Smooth muscle cell (in vitro differentiated cells): ENCODE results near the gene RAB6A. TPM values are rescaled to one million over a fixed set of nuclear protein-coding genes. Genes with fewer than 3 reads are reported as not detected.

Experiments used
- DNase-seq: peaks from one replicate; lab custom pipeline; 2025; ENCODE audit not compliant: unreplicated experiment; lab: John Stamatoyannopoulos, UW
- H2AFZ ChIP-seq: fragments of 200-600 bp; sonication (generic); 2 replicates; pipeline ENCODE4 v1.6.0; 2016; ENCODE audit warnings: antibody characterized with exemption, low read depth, mild to moderate bottlenecking
- H3F3A ChIP-seq: fragments of 200-600 bp; sonication (generic); 2 replicates; pipeline ENCODE4 v1.6.0; 2017; ENCODE audit warnings: antibody characterized with exemption, low read depth
- H3K27ac ChIP-seq: fragments of 200-600 bp; sonication (generic); 2 replicates; pipeline ENCODE4 v1.5.1; 2016; ENCODE audit warnings: low read depth, mild to moderate bottlenecking
- H3K27me3 ChIP-seq: fragments of 200-600 bp; sonication (generic); 2 replicates; pipeline ENCODE4 v1.6.1; 2016; ENCODE audit warnings: low read depth, mild to moderate bottlenecking
- H3K36me3 ChIP-seq: fragments of 200-600 bp; sonication (generic); 2 replicates; pipeline ENCODE4 v1.5.1; 2016; ENCODE audit warnings: low read depth
- H3K4me1 ChIP-seq: fragments of 200-600 bp; sonication (generic); 2 replicates; pipeline ENCODE4 v1.5.1; 2016; ENCODE audit warnings: low read depth
- H3K4me2 ChIP-seq: fragments of 200-600 bp; sonication (generic); 2 replicates; pipeline ENCODE4 v1.6.0; 2016; ENCODE audit warnings: mild to moderate bottlenecking
- H3K4me3 ChIP-seq: fragments of 200-600 bp; sonication (generic); 2 replicates; pipeline ENCODE4 v1.5.1; 2016; ENCODE audit warnings: mild to moderate bottlenecking
- H3K79me2 ChIP-seq: fragments of 200-600 bp; sonication (generic); 2 replicates; pipeline ENCODE4 v1.6.0; 2016; ENCODE audit warnings: low read depth, mild to moderate bottlenecking
- H3K9ac ChIP-seq: fragments of 200-600 bp; sonication (generic); 2 replicates; pipeline ENCODE4 v1.6.0; 2016; ENCODE audit warnings: low read depth
- H3K9me3 ChIP-seq: fragments of 200-600 bp; sonication (generic); replicated peaks from 2 replicates; pipeline ENCODE4 v1.5.1; 2016; ENCODE audit warnings: low read depth
- H4K20me1 ChIP-seq: fragments of 200-600 bp; sonication (generic); 2 replicates; pipeline ENCODE4 v1.6.0; 2016; ENCODE audit warnings: low read depth
- WGBS: methylation state at CpG from one replicate; pipeline ENCODE4 v1.1.7; 2016; ENCODE audit warnings: low lambda C conversion rate; 5-methylcytosine and 5-hydroxymethylcytosine counted together
- polyA plus RNA-seq: library from polyadenylated mRNA; unstranded; fragments of >200 nt; fragmentation: Nextera tagmentation; extraction: Ambion mirVana; gene quantifications from 2 replicates; pipeline ENCODE4 v1.2.1, GENCODE V29; 2016
- total RNA-seq: library from RNA; depleted of rRNA; stranded (reverse); fragments of >200 nt; gene quantifications from 2 replicates; pipeline ENCODE4 v1.2.3, GENCODE V29; 2014
- TF ChIP-seq, protein P1 (sequence below): fragments of 200-600 bp; sonication (generic); IDR thresholded peaks from 2 replicates; pipeline ENCODE4 v1.5.1; 2017; ENCODE audit warnings: borderline replicate concordance, mild to moderate bottlenecking, antibody characterized with exemption; ENCODE audit not compliant: insufficient read depth, poor library complexity, severe bottlenecking

Gene RAB6A
- total and polyA plus RNA-seq, 2 experiments from 2014 or later, result 102 to 148 TPM

DNA sequence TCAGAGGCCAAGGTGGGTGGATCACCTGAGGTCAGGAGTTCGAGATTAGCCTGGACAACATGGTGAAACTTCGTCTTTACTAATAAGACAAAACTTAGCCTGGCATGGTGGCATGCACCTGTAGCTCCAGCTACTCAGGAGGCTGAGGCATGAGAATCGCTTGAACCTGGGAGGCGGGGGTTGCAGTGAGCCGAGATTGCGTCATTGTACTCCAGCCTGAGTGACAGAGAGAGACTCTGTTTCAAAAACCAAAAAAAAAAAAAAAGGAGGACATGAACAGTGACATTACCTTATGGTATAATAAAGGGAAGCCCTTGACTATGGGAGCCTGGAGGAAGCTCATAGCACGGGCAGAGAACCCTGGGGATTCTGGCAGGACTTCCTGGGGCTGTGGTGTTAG lies 131.0 kb downstream of the RAB6A start:
- H3K4me3 ChIP-seq, result no peak overlapping the region
- no peak overlapping the region for H2AFZ ChIP-seq
- H3K4me2 ChIP-seq, result no peak overlapping the region
- H3F3A ChIP-seq, result no peaks in the 10 kb centered on the region
- no peaks in the 10 kb centered on the region for H3K79me2 ChIP-seq
- H3K27ac ChIP-seq, result no peak overlapping the region
- no peak for DNase-seq
- no peaks in the 10 kb centered on the region for H3K9me3 ChIP-seq
- no peaks in the 10 kb centered on the region for H3K4me1 ChIP-seq
- H3K9ac ChIP-seq, result no peak overlapping the region
- WGBS, result 90% methylated on average over 7 of the region's 7 CpGs
- no peaks in the 10 kb centered on the region for H4K20me1 ChIP-seq
- H3K36me3 ChIP-seq, result no peaks in the 10 kb centered on the region
- TF ChIP-seq, protein P1, sequence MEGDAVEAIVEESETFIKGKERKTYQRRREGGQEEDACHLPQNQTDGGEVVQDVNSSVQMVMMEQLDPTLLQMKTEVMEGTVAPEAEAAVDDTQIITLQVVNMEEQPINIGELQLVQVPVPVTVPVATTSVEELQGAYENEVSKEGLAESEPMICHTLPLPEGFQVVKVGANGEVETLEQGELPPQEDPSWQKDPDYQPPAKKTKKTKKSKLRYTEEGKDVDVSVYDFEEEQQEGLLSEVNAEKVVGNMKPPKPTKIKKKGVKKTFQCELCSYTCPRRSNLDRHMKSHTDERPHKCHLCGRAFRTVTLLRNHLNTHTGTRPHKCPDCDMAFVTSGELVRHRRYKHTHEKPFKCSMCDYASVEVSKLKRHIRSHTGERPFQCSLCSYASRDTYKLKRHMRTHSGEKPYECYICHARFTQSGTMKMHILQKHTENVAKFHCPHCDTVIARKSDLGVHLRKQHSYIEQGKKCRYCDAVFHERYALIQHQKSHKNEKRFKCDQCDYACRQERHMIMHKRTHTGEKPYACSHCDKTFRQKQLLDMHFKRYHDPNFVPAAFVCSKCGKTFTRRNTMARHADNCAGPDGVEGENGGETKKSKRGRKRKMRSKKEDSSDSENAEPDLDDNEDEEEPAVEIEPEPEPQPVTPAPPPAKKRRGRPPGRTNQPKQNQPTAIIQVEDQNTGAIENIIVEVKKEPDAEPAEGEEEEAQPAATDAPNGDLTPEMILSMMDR, result no peak
- H3K27me3 ChIP-seq, result no peaks in the 10 kb centered on the region

DNA sequence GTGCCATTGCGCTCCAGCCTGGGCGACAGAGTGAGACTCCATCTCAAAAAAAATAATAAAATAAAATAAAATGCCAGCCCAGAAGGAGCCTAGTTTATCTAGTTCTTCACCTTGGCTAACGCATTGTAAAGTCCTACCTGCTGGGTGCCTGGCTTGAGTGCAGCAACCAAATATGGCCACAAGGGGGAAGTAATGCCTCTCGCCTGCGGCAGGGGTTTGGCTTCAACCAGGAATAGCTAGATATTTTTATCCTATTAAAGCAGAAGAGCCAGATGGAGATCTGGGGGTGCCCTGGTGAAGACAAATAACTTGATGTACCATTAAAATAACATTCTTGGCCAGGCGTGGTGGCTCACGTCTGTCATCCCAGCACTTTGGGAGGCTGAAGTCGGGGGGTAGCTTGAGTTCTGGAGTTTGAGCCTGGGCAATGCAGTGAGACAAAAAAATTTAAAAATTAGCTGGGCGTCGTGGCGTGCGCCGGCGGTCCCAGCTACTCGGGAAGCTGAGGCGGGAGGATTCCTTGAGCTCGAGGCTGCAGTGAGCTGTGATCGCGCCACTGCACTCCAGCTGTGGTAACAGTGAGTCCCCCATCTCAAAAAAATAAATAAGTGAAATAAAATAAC lies 135.1 kb downstream of the RAB6A start:
- Histone ChIP-seq H3K9me3 (no peaks in the 10 kb centered on the region), H3K9ac (no peak overlapping the region), H3K79me2 (no peaks in the 10 kb centered on the region), H3K27ac (no peak overlapping the region), H3K4me1 (no peaks in the 10 kb centered on the region), H3F3A (no peaks in the 10 kb centered on the region), H3K27me3 (no peaks in the 10 kb centered on the region), H2AFZ (peak overlapping the region; percentile 49), H3K36me3 (no peaks in the 10 kb centered on the region), H3K4me2 (peak overlapping the region; percentile 72), H4K20me1 (no peaks in the 10 kb centered on the region), H3K4me3 (peak overlapping the region; percentile 12)
- peak; percentile 11 for DNase-seq
- TF ChIP-seq, protein P1, result peak; percentile 88
- whole genome bisulfite sequencing, result 36% methylated on average over 19 of the region's 19 CpGs

Other genes with a start within 250 kb of the RAB6A start
- gene FAM168A, start 163.0 kb downstream of the RAB6A start, total RNA-seq, result 32.5 and 39.3 TPM in 2 replicates
- gene FAM168A, start 163.0 kb downstream of the RAB6A start, polyA plus RNA-seq, result 10.8 and 13.0 TPM in 2 replicates
- 0.22 and 1.2 TPM in 2 replicates for gene PLEKHB1, start 114.5 kb downstream of the RAB6A start, total RNA-seq
- gene PLEKHB1, start 114.5 kb downstream of the RAB6A start, polyA plus RNA-seq, result 2.5 and 2.7 TPM in 2 replicates
- gene MRPL48, start 26.8 kb upstream of the RAB6A start, total RNA-seq, result 26.4 and 29.7 TPM in 2 replicates
- 65.3 and 74.6 TPM in 2 replicates for gene MRPL48, start 26.8 kb upstream of the RAB6A start, polyA plus RNA-seq
- gene COA4, start 115.8 kb upstream of the RAB6A start, total RNA-seq, result 52.4 and 54.0 TPM in 2 replicates
- gene COA4, start 115.8 kb upstream of the RAB6A start, polyA plus RNA-seq, result 44.1 and 50.6 TPM in 2 replicates
- 10.8 and 11.9 TPM in 2 replicates for gene PAAF1, start 115.9 kb upstream of the RAB6A start, total RNA-seq
- 27.6 and 34.9 TPM in 2 replicates for gene PAAF1, start 115.9 kb upstream of the RAB6A start, polyA plus RNA-seq
- gene DNAJB13, start 190.0 kb upstream of the RAB6A start, total RNA-seq, result not detected in 2 replicates
- not detected in 2 replicates for gene DNAJB13, start 190.0 kb upstream of the RAB6A start, polyA plus RNA-seq
- 0.67 and 4.8 TPM in 2 replicates for gene UCP2, start 221.8 kb upstream of the RAB6A start, total RNA-seq
- 8.2 and 12.7 TPM in 2 replicates for gene UCP2, start 221.8 kb upstream of the RAB6A start, polyA plus RNA-seq
- gene UCP3, start 248.0 kb upstream of the RAB6A start, total RNA-seq, result 0.54 and 0.85 TPM in 2 replicates
- 0.57 and 0.88 TPM in 2 replicates for gene UCP3, start 248.0 kb upstream of the RAB6A start, polyA plus RNA-seq